ENCODE data around the gene KLHL29. TPM values are rescaled to one million over a fixed set of nuclear protein-coding genes. Genes with fewer than 3 reads are reported as not detected.

The KLHL29 gene
- total and polyA plus RNA-seq, 8 donors: 1.8 to 10.5 (median 2.8) TPM

DNA sequence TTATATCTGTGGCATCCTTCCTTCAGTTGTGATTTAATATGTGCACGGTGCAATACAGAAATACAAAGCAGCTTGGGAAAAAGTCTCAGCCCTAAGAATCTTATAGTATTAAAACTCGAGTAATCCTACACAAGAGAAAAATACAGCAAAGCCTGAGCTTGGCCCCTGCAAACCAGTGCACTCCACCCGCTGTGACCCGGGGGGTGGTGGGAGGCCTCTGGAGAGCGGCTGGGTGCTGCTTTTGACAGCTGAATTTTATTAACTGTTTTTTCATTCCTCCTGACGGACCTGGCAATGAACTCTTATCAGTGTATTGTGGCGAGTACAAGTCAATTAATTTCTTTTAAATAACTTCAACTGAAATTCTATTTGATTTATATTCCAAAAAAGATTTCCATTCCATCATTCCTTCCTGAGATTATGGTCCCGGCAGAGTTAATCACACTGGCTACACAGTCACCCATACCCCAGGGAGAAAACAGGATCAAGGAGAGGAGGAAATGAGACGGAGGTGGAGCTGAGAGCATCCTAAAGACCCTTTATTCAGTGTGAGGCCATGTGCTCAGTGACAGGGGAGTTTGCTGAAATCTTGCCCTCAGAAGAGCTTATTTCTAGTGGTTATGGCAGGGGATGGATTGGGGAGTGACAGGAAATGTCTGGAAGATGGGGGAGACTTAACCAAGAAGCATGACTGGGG, 124.8 kb downstream of the KLHL29 start:
- H3K36me3 ChIP-seq: no peaks in the 10 kb centered on the region
- intact Hi-C loops (cut with DNase I): no loop called here
- H3K4me3 ChIP-seq: no peak overlapping the region
- DNase-seq (no peak), ATAC-seq (no peak)
- H3K27ac ChIP-seq: no peak overlapping the region
- H3K9me3 ChIP-seq: no peaks in the 10 kb centered on the region
- peaks cover 0 to 18% of the 10 kb centered on the region in 2 donors for H3K4me1 ChIP-seq
- peaks cover 0 to 6% of the 10 kb centered on the region in 2 donors for H3K27me3 ChIP-seq
- TF ChIP-seq CTCF (IDR thresholded peaks at IDR 0.05): no peak

GRCh38 chr2:23510471-23510870, 125.5 kb downstream of the KLHL29 start:
- intact Hi-C loops (cut with DNase I): no loop called here
- H3K4me3 ChIP-seq: no peak overlapping the region
- no peaks in the 10 kb centered on the region for H3K9me3 ChIP-seq
- peaks cover 0 to 18% of the 10 kb centered on the region in 2 donors for H3K4me1 ChIP-seq
- DNase-seq (no peak), ATAC-seq (peak; percentile 23)
- no peaks in the 10 kb centered on the region for H3K36me3 ChIP-seq
- TF ChIP-seq CTCF (IDR thresholded peaks at IDR 0.05): no peak
- H3K27ac ChIP-seq: no peak overlapping the region
- H3K27me3 ChIP-seq: peaks cover 0 to under 1% of the 10 kb centered on the region in 2 donors

GRCh38 chr2:23512778-23513177, 127.8 kb downstream of the KLHL29 start:
- no peak for TF ChIP-seq CTCF (IDR thresholded peaks at IDR 0.05)
- intact Hi-C loops (cut with DNase I): no loop called here
- no peak overlapping the region for H3K27ac ChIP-seq
- peaks cover 0 to 6% of the 10 kb centered on the region in 2 donors for H3K4me1 ChIP-seq
- H3K36me3 ChIP-seq: no peaks in the 10 kb centered on the region
- H3K27me3 ChIP-seq: no peaks in the 10 kb centered on the region
- DNase-seq (no peak), ATAC-seq (no peak)
- no peak overlapping the region for H3K4me3 ChIP-seq
- no peaks in the 10 kb centered on the region for H3K9me3 ChIP-seq

DNA sequence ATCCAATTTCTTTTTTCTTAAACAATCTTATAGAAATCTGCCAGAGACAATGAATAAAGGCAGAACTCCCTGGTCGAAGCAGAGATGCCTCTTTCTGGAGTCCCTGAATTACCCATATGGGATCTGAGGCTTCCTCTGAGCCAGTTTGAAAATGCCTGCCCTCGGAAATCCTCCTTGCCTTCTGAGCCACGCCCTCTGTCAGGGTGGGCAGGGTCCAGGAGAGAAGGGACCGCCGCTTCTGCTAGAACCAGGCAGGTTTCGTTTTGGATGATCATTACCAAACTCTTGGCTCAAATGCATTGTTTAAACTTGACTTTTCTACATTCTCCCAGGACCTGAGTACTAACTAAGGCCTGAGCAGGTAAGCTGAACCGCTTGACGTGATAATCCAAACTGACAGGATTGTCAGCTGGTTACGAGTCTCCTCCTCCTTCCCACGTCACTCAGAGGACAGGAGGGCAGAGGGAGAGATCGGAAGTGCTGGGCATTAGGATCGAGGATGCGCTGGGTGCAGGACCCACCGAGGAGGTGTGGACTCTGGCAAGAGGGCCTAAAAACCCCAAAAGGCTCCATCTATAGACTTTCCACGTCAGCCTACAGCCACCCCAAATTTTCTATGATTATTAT, 128.4 kb downstream of the KLHL29 start:
- Histone ChIP-seq H3K27me3 (no peaks in the 10 kb centered on the region), H3K4me1 (peaks cover 0 to under 1% of the 10 kb centered on the region in 2 donors), H3K9me3 (no peaks in the 10 kb centered on the region), H3K36me3 (no peaks in the 10 kb centered on the region), H3K4me3 (no peak overlapping the region), H3K27ac (no peak overlapping the region)
- intact Hi-C loops (cut with DNase I): no loop called here
- ATAC-seq (no peak), DNase-seq (no peak)
- no peak for TF ChIP-seq CTCF (IDR thresholded peaks at IDR 0.05)

- Histone ChIP-seq H3K36me3 (no peaks in the 10 kb centered on the region), H3K4me1 (no peaks in the 10 kb centered on the region), H3K27me3 (no peaks in the 10 kb centered on the region), H3K9me3 (no peaks in the 10 kb centered on the region), H3K27ac (no peak overlapping the region), H3K4me3 (no peak overlapping the region)
- DNase-seq (no peak), ATAC-seq (peak; percentile 62)
- intact Hi-C loops (cut with DNase I): no loop called here
- no peak for TF ChIP-seq CTCF (IDR thresholded peaks at IDR 0.05)
Observed at GRCh38 chr2:23513872-23514793, 129.2 kb downstream of the KLHL29 start.
